GM12864 (cell line): ENCODE results near the gene PPFIA4.
A peak's percentile ranks its signal among the peaks of the same experiment; 100 is the strongest.

Source experiments
- DNase-seq: peaks from one replicate; pipeline ENCODE4 v3.0.0-alpha.2; 2011; ENCODE audit warnings: low read depth
- H3K4me3 ChIP-seq: 2 replicates; pipeline ENCODE4 v1.5.1; 2011; ENCODE audit warnings: mild to moderate bottlenecking, low read depth, low read length, control low read depth
- CTCF ChIP-seq: IDR thresholded peaks from 2 replicates; pipeline ENCODE4 v1.5.1; 2011; ENCODE audit warnings: low read depth, mild to moderate bottlenecking, moderate library complexity, low read length, control low read depth, inconsistent platforms; ENCODE audit errors: missing control alignments

The PPFIA4 gene

GRCh38 chr1:203124011-203124410 is 97.7 kb downstream of the PPFIA4 start:
- TF ChIP-seq CTCF = no peak
- DNase-seq = no peak
- no peak overlapping the region for H3K4me3 ChIP-seq

- H3K4me3 ChIP-seq = no peak overlapping the region
- DNase-seq = no peak
- no peak for TF ChIP-seq CTCF
These were observed 98.4 kb downstream of the PPFIA4 start for GRCh38 chr1:203124546-203125317.

- no peak for DNase-seq
- peak; percentile 9 for TF ChIP-seq CTCF
- no peak overlapping the region for H3K4me3 ChIP-seq
These were observed 100.0 kb downstream of the PPFIA4 start for GRCh38 chr1:203126151-203126865.

GRCh38 chr1:203126866-203127665 is 100.8 kb downstream of the PPFIA4 start:
- no peak overlapping the region for H3K4me3 ChIP-seq
- TF ChIP-seq CTCF = no peak
- no peak for DNase-seq

- no peak for DNase-seq
- TF ChIP-seq CTCF = no peak
- no peak within 1 kb of the TSS for H3K4me3 ChIP-seq
These were observed 101.6 kb downstream of the PPFIA4 start, which contains the start of gene ADORA1 for GRCh38 chr1:203127666-203128430. Gene ADORA1 (plus strand): TSS chr1:203127726. CDS start chr1:203128842, 1,116 bp downstream.

GRCh38 chr1:203128431-203128715 is 102.1 kb downstream of the PPFIA4 start:
- H3K4me3 ChIP-seq = no peak overlapping the region
- no peak for DNase-seq
- TF ChIP-seq CTCF = no peak
